OCI-LY1 (cell line): ENCODE measurements around the gene TNPO2.

ENCODE experiments used
- H2AFZ ChIP-seq: fragments of 200-600 bp; sonication (generic), shearing (Covaris generic); 2 replicates; pipeline ENCODE4 v1.6.0; 2014; ENCODE audit warnings: antibody characterized with exemption, mild to moderate bottlenecking, low read length
- H3F3A ChIP-seq: fragments of 200-600 bp; sonication (generic), shearing (Covaris generic); 2 replicates; pipeline ENCODE4 v1.6.0; 2014; ENCODE audit warnings: mild to moderate bottlenecking, antibody characterized with exemption, low read length, moderate library complexity; ENCODE audit not compliant: insufficient read depth
- H3K27ac ChIP-seq: fragments of 200-600 bp; sonication (generic); 2 replicates; pipeline ENCODE4 v1.5.1; 2014; ENCODE audit warnings: low read length, mixed run types, mild to moderate bottlenecking, low read depth; ENCODE audit not compliant: poor library complexity, severe bottlenecking
- H3K27me3 ChIP-seq: fragments of 200-600 bp; sonication (generic); 2 replicates; pipeline ENCODE4 v1.6.0; 2014; ENCODE audit warnings: antibody characterized with exemption, mild to moderate bottlenecking, low read length, moderate library complexity; ENCODE audit not compliant: insufficient read depth
- H3K36me3 ChIP-seq: fragments of 200-600 bp; sonication (generic); 2 replicates; pipeline ENCODE4 v1.6.1; 2014; ENCODE audit warnings: mild to moderate bottlenecking, antibody characterized with exemption, low read length, moderate library complexity, mixed read lengths; ENCODE audit not compliant: insufficient read depth
- H3K4me1 ChIP-seq: fragments of 200-600 bp; sonication (generic); 2 replicates; pipeline ENCODE4 v1.5.1; 2014; ENCODE audit warnings: mild to moderate bottlenecking, low read length, moderate library complexity; ENCODE audit not compliant: insufficient read depth, severe bottlenecking
- H3K4me2 ChIP-seq: fragments of 200-600 bp; sonication (generic), shearing (Covaris generic); 2 replicates; pipeline ENCODE4 v1.6.1; 2014; ENCODE audit warnings: low read length
- H3K4me3 ChIP-seq: fragments of 200-600 bp; sonication (generic); 2 replicates; pipeline ENCODE4 v1.5.1; 2014; ENCODE audit warnings: low read length, low read depth, mild to moderate bottlenecking, mixed read lengths; ENCODE audit not compliant: poor library complexity, severe bottlenecking
- H3K79me2 ChIP-seq: fragments of 200-600 bp; shearing (Covaris generic); 2 replicates; pipeline ENCODE4 v1.6.1; 2016; ENCODE audit warnings: mixed run types, low read length, mixed read lengths; ENCODE audit not compliant: insufficient read depth
- H3K9ac ChIP-seq: fragments of 200-600 bp; sonication (generic), shearing (Covaris generic); 2 replicates; pipeline ENCODE4 v1.6.1; 2014; ENCODE audit warnings: mild to moderate bottlenecking, low read length, mixed read lengths
- H3K9me2 ChIP-seq: fragments of 200-600 bp; sonication (generic), shearing (Covaris generic); 2 replicates; pipeline ENCODE4 v1.6.1; 2014; ENCODE audit warnings: low read depth, mild to moderate bottlenecking, low read length, mixed read lengths
- H3K9me3 ChIP-seq: fragments of 200-600 bp; shearing (Covaris generic); 2 replicates; pipeline ENCODE4 v1.6.1; 2014; ENCODE audit warnings: low read length, mixed read lengths
- H4K20me1 ChIP-seq: fragments of 200-600 bp; sonication (generic), shearing (Covaris generic); 2 replicates; pipeline ENCODE4 v1.6.0; 2016; ENCODE audit warnings: mild to moderate bottlenecking, low read length; ENCODE audit not compliant: insufficient read depth
- EZH2 ChIP-seq: fragments of 200-600 bp; sonication (generic), shearing (Covaris generic); IDR thresholded peaks from 2 replicates; pipeline ENCODE4 v1.8.0; 2017; ENCODE audit warnings: borderline replicate concordance, mixed run types, mild to moderate bottlenecking, antibody characterized with exemption, low read length, moderate library complexity, mixed read lengths
- TF ChIP-seq, protein P1 (sequence below): fragments of 200-600 bp; sonication (generic), shearing (Covaris generic); IDR thresholded peaks from 2 replicates; pipeline ENCODE4 v1.5.1; 2017; ENCODE audit warnings: mild to moderate bottlenecking, antibody characterized with exemption, low read length, moderate library complexity, mixed read lengths

Gene TNPO2

DNA sequence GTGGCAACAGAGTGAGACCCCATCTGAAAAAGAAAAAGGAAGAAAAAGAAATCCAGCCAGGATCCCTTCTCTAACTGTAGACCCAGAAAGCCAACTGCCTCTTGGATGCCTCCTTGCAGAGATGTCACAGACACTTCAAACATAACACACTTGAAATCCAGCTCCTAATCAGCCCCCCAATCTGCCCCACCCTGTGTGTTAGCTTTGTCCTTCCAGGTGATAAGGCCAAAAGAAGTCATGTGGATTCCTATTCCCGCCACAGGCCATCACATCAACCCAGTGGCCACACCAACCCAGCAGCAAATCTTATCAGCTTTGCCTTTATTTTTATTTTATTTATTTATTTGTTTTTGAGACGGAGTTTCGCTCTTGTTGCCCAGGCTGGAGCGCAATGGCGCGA is 36.0 kb upstream of the TNPO2 start:
- peaks cover 3% of the 10 kb centered on the region for H3K4me1 ChIP-seq
- H2AFZ ChIP-seq, result no peak overlapping the region
- H3K27me3 ChIP-seq, result no peaks in the 10 kb centered on the region
- H3K27ac ChIP-seq, result no peak overlapping the region
- H3K4me2 ChIP-seq, result no peak overlapping the region
- H3K9me3 ChIP-seq, result no peaks in the 10 kb centered on the region
- H3K79me2 ChIP-seq, result no peaks in the 10 kb centered on the region
- H4K20me1 ChIP-seq, result no peaks in the 10 kb centered on the region
- H3F3A ChIP-seq, result no peaks in the 10 kb centered on the region
- H3K9ac ChIP-seq, result no peak overlapping the region
- H3K9me2 ChIP-seq, result no peaks in the 10 kb centered on the region
- TF ChIP-seq, protein P1, sequence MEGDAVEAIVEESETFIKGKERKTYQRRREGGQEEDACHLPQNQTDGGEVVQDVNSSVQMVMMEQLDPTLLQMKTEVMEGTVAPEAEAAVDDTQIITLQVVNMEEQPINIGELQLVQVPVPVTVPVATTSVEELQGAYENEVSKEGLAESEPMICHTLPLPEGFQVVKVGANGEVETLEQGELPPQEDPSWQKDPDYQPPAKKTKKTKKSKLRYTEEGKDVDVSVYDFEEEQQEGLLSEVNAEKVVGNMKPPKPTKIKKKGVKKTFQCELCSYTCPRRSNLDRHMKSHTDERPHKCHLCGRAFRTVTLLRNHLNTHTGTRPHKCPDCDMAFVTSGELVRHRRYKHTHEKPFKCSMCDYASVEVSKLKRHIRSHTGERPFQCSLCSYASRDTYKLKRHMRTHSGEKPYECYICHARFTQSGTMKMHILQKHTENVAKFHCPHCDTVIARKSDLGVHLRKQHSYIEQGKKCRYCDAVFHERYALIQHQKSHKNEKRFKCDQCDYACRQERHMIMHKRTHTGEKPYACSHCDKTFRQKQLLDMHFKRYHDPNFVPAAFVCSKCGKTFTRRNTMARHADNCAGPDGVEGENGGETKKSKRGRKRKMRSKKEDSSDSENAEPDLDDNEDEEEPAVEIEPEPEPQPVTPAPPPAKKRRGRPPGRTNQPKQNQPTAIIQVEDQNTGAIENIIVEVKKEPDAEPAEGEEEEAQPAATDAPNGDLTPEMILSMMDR, result no peak
- TF ChIP-seq EZH2, result no peak
- no peak overlapping the region for H3K4me3 ChIP-seq
- H3K36me3 ChIP-seq, result 0 out of 2 replicates have a peak, but pooled peaks cover 6% of the 10 kb centered on the region

DNA sequence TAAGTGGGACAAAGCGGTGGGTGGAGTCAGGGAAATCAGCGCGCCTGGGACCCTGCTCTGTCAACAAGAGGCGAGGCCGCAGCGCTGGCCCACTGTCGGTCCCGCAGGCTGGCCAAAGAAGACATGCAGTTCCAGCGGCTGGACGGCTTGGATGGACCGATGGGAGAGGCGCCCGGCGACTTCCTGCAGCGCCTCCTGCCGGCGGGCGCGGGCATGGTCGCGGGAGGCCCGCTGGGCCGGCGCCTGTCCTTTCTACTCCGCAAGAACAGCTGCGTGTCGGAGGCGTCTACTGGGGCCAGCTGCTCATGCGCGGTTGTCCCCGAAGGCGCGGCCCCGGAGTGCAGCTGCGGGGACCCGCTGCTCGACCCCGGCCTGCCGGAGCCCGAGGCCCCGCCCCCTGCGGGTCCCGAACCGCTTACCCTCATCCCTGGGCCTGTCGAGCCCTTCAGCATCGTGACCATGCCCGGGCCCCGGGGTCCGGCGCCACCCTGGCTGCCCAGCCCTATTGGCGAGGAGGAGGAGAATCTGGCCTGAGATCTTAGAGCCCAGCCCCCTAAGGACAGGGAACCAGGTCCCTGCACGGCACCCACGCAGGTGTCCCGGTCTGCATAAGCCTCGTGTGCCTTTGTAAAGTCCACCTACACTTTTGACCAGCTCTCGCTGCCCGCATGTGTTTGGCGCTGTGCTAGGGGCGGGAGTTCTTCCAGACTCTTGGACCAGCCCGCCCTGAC is 34.0 kb upstream of the TNPO2 start:
- peak overlapping the region; percentile 37 for H3K4me3 ChIP-seq
- H4K20me1 ChIP-seq, result no peaks in the 10 kb centered on the region
- no peaks in the 10 kb centered on the region for H3K9me3 ChIP-seq
- no peaks in the 10 kb centered on the region for H3K36me3 ChIP-seq
- H3K27me3 ChIP-seq, result no peaks in the 10 kb centered on the region
- H3K9ac ChIP-seq, result no peak overlapping the region
- TF ChIP-seq, protein P1, result peak; percentile 83
- no peak for TF ChIP-seq EZH2
- no peaks in the 10 kb centered on the region for H3K79me2 ChIP-seq
- peaks cover 3% of the 10 kb centered on the region for H3K4me1 ChIP-seq
- no peaks in the 10 kb centered on the region for H3F3A ChIP-seq
- H3K4me2 ChIP-seq, result peak overlapping the region; percentile 63
- no peak overlapping the region for H2AFZ ChIP-seq
- no peak overlapping the region for H3K27ac ChIP-seq
- no peaks in the 10 kb centered on the region for H3K9me2 ChIP-seq

DNA sequence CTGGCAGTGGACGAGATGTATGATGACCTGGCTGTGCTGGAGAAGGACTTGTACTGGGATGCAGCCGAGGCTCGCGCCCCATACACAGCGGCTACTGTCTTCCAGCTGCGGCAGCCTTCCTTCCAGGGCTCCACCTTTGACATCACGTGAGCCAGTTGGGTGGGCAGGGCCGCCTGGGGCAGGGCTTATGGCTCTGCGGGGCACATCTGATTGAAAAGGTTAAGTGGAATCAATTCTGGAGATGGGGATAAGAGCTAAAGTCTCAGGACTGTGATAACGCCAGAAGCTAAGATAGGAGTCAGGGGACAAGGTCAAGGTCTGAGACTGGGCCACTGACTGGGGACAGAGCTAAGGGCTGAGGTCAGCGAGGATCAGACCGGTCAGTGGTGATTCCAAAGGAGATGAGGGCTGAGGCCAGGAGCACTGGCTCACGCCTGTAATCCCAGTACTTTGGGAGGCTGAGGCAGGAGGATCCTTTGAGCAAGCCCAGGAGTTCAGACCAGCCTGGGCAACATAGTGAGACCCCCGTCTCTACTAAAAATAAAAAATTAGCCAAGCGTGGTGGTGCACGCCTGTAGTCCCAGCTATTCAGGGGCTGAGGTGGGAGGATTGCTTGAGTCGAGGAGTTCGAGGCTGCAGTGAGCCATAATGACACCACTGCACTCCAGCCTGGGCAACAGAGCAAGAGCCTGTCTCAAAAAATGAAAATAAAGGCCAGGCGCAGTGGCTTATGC is 32.6 kb upstream of the TNPO2 start:
- Histone ChIP-seq H3K27ac (no peak overlapping the region), H3K4me1 (peaks cover 3% of the 10 kb centered on the region), H3K4me2 (no peak overlapping the region), H3K79me2 (no peaks in the 10 kb centered on the region), H3K36me3 (no peaks in the 10 kb centered on the region), H2AFZ (no peak overlapping the region), H3K9ac (no peak overlapping the region), H3F3A (no peaks in the 10 kb centered on the region), H3K27me3 (peaks cover 4% of the 10 kb centered on the region; the same call in 1 of the 2 replicates), H3K4me3 (no peak overlapping the region), H3K9me2 (no peaks in the 10 kb centered on the region), H3K9me3 (no peaks in the 10 kb centered on the region), H4K20me1 (no peaks in the 10 kb centered on the region)
- no peak for TF ChIP-seq EZH2
- TF ChIP-seq, protein P1, result no peak
